ENCODE measurements around the gene COQ10A.
A peak's percentile ranks its signal among the peaks of the same experiment; 100 is the strongest.
"Not testable (repeated sequence)": the region's sequence is repeated elsewhere in the genome, so short reads cannot be mapped to it uniquely, and the experiment has no call there.

Gene COQ10A

DNA sequence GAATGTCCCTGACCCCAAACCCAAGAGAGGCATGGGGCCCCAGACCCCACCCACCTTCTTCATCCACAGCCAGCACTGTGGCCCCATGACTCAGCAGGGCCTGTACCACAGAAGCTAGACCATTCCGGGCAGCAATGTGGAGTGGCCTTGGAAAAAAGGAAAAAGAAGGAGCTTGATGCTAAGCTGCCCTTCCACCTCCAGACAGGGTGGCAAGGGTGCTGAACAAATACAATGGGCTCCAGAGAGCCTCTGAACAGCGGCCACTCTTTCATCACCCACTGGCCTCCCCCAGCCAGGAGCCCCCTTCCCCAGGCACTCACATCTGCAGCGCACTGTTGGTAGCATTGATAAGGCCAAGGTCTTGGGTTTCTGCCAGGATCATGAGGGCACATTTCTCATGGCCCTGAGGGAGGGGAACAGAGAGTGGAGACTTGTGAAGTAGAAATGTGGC lies 23.0 kb upstream of the COQ10A start:
- no peak for DNase-seq (ENCODE audit: low spot score)

- DNase-seq (ENCODE audit: low spot score) = no peak
These were observed 22.2 kb upstream of the COQ10A start for GRCh38 chr12:56244494-56244893.

DNA sequence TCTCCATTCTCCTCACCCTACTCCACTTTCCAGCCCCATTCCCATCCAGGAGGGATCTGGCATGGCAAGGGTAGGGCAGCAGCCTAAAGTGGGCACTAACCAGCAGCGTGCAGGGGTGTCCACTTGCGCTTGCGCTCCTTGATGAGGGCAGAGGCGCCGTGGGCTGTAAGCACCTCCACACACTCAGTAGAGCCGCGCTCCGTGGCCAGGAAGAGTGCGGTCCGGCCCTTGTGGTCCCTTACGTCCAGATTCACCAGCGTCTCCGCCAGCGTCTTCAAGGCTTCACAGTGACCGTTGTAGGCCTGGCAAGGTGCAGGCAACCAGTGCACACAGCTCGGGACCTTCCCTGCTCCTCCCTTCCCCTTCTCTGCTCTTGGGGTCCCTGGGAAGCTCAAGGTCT lies 18.8 kb upstream of the COQ10A start:
- no peak for DNase-seq (ENCODE audit: low spot score)

- DNase-seq (ENCODE audit: low spot score) = no peak
These were observed 18.0 kb upstream of the COQ10A start for GRCh38 chr12:56248711-56249110.

DNA sequence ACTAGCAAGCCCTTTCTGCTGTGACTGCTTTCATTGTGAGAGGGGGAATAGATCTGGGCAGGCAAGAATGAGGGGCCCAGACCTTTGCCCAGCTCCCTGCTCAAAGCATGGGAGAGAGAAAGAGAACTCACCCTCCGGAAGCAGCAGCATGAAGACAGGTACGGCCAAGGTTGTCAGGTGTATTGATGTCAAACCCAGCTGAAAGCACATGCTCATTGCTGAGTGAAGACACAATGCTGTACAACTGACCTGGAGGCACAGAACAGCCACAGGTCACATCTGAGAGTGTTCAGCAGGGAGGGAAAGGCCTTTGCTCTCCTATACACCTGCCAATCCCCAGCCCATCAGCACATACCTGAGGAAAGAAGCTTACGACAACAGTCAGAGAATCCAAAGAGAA lies 14.1 kb upstream of the COQ10A start:
- DNase-seq (ENCODE audit: low spot score) = no peak

- DNase-seq (ENCODE audit: low spot score) = no peak
These were observed 13.7 kb upstream of the COQ10A start for GRCh38 chr12:56253091-56253490.

DNA sequence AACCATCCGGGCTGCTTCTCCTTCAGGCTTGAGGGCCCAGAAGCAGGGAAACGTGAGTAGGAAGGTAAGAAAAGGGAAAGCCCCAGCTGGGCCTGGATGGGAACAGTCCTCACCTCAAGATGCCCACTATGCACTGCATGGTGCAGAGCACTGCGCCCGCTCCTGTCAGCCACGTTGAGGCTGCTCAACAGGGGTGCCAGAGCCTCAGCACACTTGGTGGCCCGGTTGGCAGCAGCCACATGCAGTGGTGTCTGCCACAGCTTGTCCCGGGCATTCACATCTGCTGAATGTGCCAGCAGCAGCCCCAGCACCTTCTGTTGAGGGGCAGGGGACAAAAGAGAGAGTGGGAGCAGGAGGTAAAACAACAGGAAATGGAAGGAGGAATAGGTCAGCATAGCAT lies 11.1 kb upstream of the COQ10A start:
- no peak for DNase-seq (ENCODE audit: low spot score)

- DNase-seq (ENCODE audit: low spot score) = no peak
These were observed 10.3 kb upstream of the COQ10A start for GRCh38 chr12:56256326-56256960.

- no peak for DNase-seq (ENCODE audit: low spot score)
These were observed 9.7 kb upstream of the COQ10A start for GRCh38 chr12:56257071-56257470.

DNA sequence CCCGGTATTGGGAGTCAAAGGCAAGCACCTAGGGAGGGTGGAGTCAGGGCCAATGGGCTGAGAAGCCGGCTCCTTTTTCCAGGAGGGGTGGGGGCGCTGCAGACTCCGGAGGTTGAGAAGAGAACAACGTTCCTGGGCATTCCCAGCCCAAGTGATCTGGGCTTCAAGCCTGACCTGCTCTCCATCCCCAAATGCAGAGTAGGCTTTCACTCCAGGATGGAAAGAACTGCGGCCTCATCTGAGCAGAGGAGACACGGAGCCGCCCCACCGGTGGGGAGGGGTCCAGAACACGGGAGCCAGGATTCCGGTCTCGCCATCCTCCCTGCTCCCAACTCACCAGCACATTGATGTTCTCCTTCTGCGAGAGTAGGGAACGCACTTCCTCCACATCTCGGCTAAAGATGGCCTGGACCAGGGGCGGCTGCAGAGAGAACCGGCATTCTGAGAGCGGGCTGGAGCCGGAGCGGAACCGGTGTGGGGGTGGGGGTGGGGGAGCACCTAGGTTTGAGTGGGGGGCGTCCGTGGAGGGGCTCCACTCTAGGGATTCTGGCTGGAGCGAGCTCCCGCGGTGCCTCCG lies 9.2 kb upstream of the COQ10A start:
- DNase-seq (ENCODE audit: low spot score) = no peak

GRCh38 chr12:56258068-56258819 lies 8.5 kb upstream of the COQ10A start, which contains the start of gene ANKRD52:
TSS of gene ANKRD52 (minus strand) at chr12:56258384. CDS start at chr12:56258269, 115 bp downstream.
- DNase-seq (ENCODE audit: low spot score) = peak; percentile 73

DNA sequence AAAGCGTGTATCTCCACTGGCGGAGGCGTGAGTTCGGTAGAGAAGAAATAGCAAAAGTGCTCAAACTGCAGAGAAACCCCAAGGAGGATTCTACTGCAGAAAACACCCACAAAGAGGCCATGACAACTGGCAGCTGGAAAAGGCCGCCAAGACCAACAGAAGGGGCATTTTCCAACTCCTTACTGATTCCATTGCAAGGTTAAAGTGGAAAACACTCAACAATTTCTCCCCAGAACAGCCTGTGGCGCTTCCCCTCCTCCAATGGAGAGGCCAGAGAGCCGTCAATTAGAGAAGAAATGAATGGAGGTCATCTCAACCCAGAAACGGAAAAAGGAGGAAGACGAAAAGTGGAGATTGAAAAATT lies 7.9 kb upstream of the COQ10A start:
- DNase-seq (ENCODE audit: low spot score) = no peak

GRCh38 chr12:56260380-56260779 lies 6.4 kb upstream of the COQ10A start:
- no peak for DNase-seq (ENCODE audit: low spot score)

DNA sequence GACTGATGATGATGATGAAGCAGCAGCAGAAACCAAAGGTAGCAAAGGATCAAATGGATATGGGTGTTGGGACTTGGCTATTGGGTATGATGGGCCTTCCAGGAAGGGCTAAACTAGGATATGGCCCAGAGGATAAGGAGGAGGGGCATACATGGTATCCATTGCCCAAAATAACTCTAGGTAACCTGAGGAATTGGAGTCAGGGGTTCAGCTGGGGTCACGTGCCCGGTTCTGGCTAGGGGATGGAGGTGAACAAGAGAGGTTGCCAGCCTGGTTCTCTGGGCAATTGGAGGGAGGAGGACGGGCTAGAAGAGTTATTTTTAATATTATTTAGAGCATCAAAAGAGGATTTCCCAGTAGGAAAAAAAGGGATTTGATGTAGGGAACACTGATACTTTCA lies 5.8 kb upstream of the COQ10A start:
- DNase-seq (ENCODE audit: low spot score) = no peak

DNA sequence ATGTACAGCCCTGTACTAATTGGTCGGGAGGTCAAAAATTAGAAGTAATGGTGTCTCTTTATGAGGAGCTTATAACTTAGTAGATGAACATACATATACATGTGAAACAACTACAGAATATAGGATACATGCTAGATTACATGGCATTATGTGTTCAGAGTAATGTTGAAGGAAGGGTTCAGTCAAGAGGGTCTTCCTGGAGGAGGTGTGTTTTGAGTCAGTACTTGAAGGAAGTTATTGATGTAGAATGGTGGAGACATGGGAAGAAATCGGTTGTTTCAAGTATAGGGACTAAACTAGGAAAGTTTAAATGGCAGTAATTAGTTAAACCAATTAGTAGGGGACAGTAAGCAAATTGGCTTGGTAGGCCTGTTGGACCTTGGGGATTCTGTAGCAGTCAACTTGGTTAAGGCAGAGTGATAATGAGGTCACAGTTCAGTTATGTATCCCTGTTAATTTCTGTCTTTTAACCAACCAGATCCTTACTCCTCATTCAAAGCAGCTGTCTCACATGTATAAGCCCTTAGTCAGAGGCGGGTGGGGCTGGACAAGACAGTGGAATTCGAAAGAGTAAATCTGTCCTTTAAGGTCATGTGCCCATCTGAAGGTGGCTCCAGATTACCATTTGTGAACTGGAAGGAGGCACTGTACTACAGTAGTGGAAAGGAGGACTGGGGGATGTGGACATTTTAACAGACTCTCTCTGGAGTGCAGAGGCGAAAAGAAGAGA lies 5.1 kb upstream of the COQ10A start:
- no peak for DNase-seq (ENCODE audit: low spot score)

GRCh38 chr12:56262955-56263354 lies 3.8 kb upstream of the COQ10A start:
- DNase-seq (ENCODE audit: low spot score) = not testable (repeated sequence)

DNA sequence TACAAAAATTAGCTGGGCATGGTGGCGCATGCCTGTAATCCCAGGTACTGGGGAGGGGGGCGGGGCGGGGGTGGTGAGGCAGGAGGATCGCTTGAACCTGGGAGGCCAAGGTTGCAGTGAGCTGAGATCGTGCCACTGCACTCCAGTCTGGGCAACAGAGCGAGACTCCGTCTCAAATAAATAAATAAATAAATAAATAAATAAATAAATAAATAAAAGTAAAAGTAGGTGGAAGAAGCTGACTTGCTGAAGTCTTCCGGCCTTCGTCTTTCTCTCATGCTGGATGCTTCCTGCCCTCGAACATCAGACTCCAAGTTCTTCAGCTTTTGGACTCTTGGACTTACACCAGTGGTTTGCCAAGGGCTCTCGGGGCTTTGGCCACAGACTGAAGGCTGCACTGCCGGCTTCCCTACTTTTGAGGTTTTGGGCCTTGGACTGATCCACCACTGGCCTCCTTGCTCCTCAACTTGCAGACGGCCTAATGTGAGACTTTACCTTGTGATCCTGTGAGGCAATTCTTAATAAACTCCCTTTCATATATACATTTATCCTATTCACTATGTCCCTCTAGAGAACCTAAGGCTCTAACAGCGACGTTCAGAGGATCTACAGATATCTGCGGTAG lies 562 bp upstream of the COQ10A start:
- not testable (repeated sequence) for DNase-seq (ENCODE audit: low spot score)

DNA sequence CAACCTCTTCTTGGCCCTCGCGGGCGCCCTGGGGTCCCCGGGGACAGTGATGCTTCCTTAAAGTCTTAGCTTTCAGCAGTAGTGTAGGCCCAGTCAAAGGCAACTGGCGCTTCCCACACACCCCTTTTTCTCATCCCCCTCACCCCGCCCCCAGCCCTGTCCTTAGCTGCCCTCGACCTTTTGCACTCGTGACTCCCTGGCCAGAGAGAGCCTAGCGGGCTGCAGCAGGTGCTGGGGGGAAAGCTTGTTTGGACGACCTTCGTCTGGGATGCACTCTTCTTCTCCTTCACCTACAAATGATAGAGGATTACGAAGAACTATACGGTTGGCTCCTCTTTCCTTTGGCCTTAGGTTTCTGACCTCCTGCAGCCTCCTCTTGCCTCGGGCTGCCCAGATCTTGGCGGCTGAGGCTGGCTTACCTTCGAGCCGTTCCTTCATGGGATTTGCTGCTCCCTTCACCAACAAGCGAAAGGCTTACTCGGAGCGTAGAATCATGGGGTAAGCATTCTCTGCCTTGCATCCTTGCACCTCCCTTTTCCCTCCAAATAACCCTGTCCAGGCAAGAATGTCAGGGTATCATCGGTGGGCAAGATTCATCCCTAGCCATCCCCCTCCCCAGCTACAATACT lies 815 bp downstream of the COQ10A start:
- DNase-seq (ENCODE audit: low spot score) = no peak

- no peak for DNase-seq (ENCODE audit: low spot score)
These were observed 4.3 kb downstream of the COQ10A start for GRCh38 chr12:56271031-56271430.

- not testable (repeated sequence) for DNase-seq (ENCODE audit: low spot score)
These were observed 5.7 kb downstream of the COQ10A start for GRCh38 chr12:56272468-56272867.

DNA sequence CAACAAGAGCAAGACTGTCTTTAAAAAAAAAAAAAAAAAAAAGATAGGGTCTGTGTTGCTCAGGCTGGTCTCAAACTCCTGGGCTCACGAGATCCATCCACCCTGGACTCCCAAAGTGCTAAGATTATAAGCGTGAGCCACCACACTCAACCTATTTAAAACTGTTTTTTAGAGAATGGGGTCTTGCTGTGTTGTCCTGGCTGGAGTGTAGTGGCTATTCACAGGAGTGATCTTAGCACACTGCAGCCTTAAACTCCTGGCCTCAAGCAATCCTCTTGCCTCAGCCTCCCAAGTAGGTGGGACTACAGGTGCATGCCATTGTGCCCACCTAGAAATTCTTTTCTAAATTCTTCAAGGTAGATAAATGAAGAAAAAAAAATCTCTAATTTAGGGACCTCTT lies 7.6 kb downstream of the COQ10A start:
- no peak for DNase-seq (ENCODE audit: low spot score)

DNA sequence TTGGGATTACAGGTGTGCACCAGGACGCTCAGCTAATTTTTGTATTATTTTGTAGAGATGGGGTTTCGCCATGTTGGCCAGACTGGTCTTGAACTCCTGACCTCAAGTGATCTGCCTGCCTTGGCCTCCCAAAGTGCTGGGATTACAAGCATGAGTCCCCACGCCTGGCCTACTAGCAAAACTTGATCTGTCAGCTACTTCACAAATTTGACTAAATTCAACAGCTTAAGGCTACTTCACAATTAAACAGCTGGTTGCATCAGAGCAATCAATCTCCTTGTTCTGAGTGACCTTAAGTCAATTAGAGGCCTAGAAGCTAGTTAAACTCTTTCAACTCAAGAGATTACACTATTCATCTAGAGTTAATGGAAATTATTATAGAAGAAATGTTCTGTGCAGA lies 12.2 kb downstream of the COQ10A start:
- no peak for DNase-seq (ENCODE audit: low spot score)

All from CD4-positive, alpha-beta T cell treated with Interleukin-2 at 100 ng/mL for 4 hours (primary cell).